HG03025 (cell line): Measurements from ENCODE around the gene CER1.

Experiments
- ATAC-seq: cut with Tn5 transposase; IDR thresholded peaks from one replicate; pipeline ENCODE4 v1.9.1; 2021; ENCODE audit warnings: mild to moderate bottlenecking, moderate library complexity; ENCODE audit not compliant: unreplicated experiment, low FRiP score

Gene CER1

GRCh38 chr9:14722391-14723035 is at the start of gene CER1:
TSS of gene CER1 (minus strand) at chr9:14722733. CDS start at chr9:14722672, 61 bp downstream.
- ATAC-seq = no peak

- ATAC-seq = no peak
Observed at GRCh38 chr9:14770592-14770991, 48.1 kb upstream of the CER1 start.

GRCh38 chr9:14769230-14769571 is 46.7 kb upstream of the CER1 start:
- ATAC-seq = no peak

- no peak for ATAC-seq
Observed at GRCh38 chr9:14768405-14769229, 46.1 kb upstream of the CER1 start.

DNA sequence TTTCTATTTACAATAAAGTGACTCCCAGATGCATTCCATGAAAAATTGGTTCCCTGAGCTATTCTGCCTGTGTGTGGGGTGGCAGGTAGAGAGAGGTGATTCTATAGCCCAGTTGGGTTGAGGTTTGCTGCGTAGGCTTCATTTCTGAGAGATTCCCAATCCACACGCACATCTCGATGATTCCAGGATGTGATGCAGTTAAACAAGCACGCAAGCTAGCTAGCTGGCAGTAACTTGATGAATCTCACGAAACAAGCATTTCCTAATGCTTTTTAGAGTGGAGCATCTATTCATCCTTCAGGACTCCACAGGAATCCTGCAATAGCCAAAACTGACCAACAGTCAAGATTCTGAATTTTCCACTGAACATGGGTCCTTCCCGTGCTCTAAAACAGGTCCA is 43.8 kb upstream of the CER1 start:
- ATAC-seq = no peak

GRCh38 chr9:14761584-14761983 is 39.1 kb upstream of the CER1 start:
- no peak for ATAC-seq

GRCh38 chr9:14760060-14760459 is 37.5 kb upstream of the CER1 start:
- no peak for ATAC-seq

- no peak for ATAC-seq
Observed at GRCh38 chr9:14756291-14756690, 33.8 kb upstream of the CER1 start.

- ATAC-seq = no peak
Observed at GRCh38 chr9:14752871-14753270, 30.3 kb upstream of the CER1 start.

GRCh38 chr9:14752271-14752670 is 29.7 kb upstream of the CER1 start:
- ATAC-seq = no peak

- ATAC-seq = no peak
Observed at GRCh38 chr9:14750821-14751220, 28.3 kb upstream of the CER1 start.

DNA sequence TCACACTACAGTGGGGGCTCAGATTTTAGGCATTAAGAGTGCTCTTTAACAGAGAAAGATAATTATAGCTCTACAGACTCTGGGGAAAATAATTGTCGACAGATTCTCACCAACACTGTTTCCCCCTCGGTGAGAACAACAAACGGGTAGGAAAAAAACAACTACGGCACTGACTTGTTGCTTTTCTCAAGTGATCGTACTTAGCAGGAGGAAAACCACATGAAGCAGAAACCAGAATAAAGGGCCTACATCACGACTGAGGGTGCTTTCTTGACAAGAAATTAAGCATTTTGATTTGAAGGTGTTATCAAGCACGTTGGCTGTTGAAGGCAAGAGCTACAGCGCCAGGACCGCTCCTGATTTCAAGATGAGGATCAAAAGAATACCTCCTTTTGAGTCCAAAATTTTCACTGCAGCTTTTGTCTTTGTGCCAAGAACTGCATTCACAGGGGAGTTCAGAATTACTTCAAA is 27.2 kb upstream of the CER1 start:
- ATAC-seq = no peak

- ATAC-seq = no peak
Observed at GRCh38 chr9:14748373-14748772, 25.8 kb upstream of the CER1 start.

GRCh38 chr9:14747111-14747510 is 24.6 kb upstream of the CER1 start:
- ATAC-seq = no peak

- no peak for ATAC-seq
Observed at GRCh38 chr9:14746626-14747025, 24.1 kb upstream of the CER1 start.

GRCh38 chr9:14744768-14745167 is 22.2 kb upstream of the CER1 start:
- ATAC-seq = no peak

- no peak for ATAC-seq
Observed at GRCh38 chr9:14741369-14741768, 18.8 kb upstream of the CER1 start.

DNA sequence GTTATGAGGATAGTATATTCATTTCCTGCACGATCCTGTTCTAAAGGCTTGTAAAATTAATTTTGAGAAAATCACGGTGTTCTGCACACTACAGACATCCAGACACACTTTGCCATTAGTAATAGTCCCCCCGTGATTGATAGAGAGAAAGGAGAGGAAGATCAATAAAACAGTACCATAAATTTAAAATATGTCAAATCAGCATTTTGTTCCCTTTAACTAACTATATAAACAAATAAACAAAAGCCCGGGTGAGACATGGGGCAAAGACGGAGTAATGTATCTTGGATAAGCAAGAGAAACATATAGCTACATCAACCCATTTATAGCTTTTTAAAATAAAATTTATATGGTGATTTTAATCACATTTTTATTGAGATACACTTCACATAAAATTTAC is 10.6 kb upstream of the CER1 start:
- no peak for ATAC-seq

- ATAC-seq = no peak
Observed at GRCh38 chr9:14731294-14731981, 8.9 kb upstream of the CER1 start.

GRCh38 chr9:14730461-14730898 is 7.9 kb upstream of the CER1 start:
- ATAC-seq = no peak

- ATAC-seq = no peak
Observed at GRCh38 chr9:14723301-14723700, 768 bp upstream of the CER1 start.
